DMS114 treated with DMSO at 0.1 percent for 48 hours (cell line): ENCODE measurements around the gene HOXB5.
A peak's percentile ranks its signal among the peaks of the same experiment; 100 is the strongest.

Experiments
- DNase-seq: peaks from one replicate; lab custom pipeline; 2025; ENCODE audit not compliant: unreplicated experiment; lab: John Stamatoyannopoulos, UW

HOXB5 gene

DNA sequence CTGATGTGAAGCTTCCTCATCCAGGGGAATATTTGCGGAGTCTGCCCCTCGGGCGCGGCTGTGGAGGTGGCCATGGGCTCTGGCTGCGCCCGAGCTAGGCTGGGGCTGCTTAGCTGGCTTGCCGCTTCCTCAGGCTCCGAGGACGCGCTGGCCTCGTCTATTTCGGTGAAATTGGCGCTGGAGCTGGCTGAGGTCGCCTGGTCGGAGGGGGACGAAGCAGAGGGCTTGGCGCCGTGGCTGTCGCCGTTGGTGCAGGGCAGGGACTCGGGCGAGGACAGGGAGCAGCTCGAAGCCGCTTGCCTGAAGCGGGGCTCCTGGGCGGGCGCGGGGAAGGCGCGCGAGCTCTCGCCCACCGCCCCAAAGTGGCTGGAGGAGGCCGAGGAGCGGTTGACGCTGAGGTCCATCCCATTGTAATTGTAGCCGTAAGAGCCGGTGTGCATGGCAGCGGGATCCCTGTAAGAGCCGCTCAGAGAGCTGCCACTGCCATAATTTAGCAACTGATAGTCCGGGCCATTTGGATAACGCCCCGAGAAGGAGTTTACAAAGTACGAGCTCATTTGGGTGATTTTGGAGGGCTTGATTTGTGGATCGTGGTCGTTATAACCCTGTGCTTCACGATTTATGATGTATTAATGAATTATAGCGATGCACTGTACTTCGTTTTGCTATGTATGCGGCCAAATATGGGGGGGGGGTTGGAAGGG, at the start of gene HOXB5:
Gene HOXB5, minus strand, starts transcription at position 654 of the 704 bp plus-strand sequence. Its CDS starts 97 bp downstream, at position 557.
- DNase-seq: peak; percentile 45

DNA sequence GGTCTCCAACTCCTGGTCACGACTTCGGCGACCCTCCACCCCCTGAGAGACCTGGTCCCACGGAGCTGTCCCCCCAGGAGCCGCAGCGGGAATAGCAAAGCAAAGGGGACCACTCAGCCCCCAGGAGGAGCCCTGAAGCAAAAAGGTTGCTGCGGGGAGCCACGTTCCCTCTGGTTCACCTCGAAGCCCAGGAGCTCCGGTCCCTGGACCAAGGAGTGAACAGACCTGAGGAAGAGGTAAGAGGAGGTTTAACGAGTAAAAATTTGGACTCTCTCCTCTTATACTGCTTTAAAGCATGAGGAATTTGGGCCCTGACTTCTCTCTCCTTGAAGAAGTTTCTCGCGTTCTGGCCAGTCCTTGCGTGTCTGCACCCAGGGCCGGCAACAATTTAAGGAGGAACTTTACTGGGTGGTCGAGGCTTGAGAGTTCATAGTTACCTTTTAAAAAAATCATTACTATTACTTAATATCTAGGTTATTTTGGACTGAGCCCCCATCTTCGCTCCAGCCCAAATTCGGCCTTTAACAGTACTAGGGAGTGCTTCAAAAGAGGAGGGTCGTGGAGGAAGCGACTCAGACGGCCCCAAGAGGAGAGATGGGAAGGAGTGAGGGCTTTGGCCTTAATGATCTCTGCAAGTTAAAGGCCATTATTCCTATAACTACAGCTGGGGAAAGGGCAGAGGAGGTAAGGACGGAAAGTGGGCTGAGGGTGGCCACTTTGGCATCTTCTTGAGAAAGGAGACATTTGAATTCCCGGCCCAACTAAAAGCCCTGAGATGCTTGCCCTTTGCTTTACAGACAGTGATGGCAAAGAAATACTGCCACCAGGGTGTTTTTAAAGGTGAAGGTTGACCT, 49.5 kb upstream of the HOXB5 start:
- no peak for DNase-seq

- no peak for DNase-seq
These were observed 48.7 kb upstream of the HOXB5 start for GRCh38 chr17:48642059-48642842.

- no peak for DNase-seq
These were observed 48.0 kb upstream of the HOXB5 start for GRCh38 chr17:48641541-48642058.

DNA sequence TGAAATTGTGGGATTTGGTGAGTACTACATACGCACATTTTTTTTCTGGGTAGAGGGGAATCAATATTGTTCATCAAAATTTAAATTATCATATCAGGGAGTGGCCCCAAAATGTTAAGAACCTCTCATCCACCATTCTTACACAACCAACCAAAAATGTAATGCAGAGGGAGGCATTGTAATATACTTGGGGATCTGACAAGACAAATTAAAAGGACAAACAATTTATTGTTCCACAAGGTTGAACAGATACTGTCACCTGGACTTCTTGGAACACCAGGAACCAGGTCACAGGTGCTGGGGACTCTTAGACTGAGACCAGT, 47.2 kb upstream of the HOXB5 start:
- no peak for DNase-seq

GRCh38 chr17:48639982-48640857, 46.6 kb upstream of the HOXB5 start:
- DNase-seq: no peak

- no peak for DNase-seq
These were observed 45.6 kb upstream of the HOXB5 start for GRCh38 chr17:48639136-48639535.

DNA sequence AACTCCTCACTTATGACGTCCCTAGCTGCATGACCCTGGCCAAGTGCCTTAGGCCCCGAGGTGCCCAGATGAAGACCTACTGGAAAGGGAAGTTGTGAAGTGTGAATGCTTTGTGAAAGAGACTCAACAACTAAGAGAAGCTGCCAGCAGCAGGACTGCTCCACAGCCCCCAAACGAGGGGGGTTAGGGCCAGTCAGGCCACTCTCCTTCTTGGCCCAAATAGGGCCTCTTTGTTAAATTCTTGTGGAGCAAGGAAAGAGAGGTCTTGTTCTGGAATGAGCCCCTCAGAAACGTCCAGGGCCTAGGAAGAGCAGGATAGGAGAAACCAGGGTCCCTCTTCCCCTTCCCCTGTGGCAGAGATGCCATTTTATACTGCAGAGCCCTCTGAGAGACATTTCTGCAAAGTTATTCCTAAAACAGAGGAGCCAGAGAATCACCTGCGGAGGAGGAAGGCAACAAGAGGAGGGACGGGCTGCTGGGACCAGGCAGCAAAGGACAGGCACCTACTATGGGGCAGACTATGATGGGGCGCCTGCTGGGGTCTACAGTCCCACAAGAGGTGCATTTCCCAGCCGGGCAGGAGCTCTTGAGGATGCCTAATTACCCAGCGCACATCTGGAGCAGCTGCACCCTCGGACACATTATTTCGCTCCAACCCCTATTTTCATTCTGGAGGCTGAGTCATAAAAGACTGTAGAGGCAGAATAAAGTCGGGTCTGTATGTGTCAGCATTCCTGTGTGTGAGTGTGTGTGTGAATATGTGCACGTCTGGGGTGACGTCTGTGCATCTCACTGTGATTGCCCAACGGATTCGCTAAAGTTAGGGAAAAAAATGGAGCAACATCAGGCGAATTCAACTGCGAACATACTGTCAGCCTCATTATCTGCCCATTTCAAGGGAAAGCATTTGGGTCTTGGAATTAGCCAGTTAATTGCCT, 44.0 kb upstream of the HOXB5 start:
- no peak for DNase-seq

- DNase-seq: no peak
These were observed 42.8 kb upstream of the HOXB5 start for GRCh38 chr17:48636177-48637018.

GRCh38 chr17:48634493-48635208, 41.1 kb upstream of the HOXB5 start:
- DNase-seq: no peak

- no peak for DNase-seq
These were observed 39.7 kb upstream of the HOXB5 start for GRCh38 chr17:48633266-48633677.

- no peak for DNase-seq
These were observed 39.1 kb upstream of the HOXB5 start for GRCh38 chr17:48632579-48633265.

DNA sequence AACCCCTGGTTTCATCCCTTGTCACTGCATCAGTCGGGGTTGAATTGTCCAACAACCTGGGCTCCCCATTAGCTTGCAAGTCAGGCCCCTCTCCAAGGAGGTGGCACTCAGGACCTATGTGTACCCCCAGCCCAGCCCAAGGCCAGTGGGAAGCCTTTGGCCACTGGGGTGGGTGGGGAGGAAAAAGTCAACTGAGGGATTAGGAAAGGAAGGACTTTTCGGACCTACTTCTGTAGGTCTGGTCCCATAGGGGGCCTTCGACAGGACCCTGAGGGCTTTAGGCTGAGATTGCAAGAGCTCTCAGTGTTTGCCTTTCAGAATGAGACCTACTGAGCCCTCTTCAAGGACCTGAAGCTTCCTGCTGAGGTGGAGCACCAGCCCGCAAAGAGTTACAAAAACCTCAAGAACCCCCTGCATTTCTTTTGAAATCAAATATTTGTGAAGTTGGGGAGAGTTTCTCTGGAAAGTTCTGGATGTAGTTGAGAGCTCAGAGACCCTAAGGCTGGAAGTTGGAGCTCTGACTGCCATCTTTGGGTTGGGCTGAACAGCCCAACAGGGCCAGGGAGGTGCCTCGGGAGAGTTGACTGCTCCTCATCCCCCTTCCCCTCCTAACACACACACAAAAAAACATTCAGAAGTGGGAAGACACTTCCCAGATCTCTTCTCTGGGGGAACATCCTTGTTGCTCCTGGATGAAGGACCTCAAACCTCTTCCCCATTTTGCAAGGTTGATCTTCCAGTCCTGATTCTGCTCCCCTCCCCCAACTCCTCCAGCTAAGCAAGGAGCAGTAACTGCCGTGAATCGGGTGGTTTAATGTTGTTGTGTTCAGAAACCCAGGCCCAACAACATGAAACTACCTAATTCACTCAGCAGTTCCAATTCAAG, 38.4 kb upstream of the HOXB5 start:
- DNase-seq: no peak

GRCh38 chr17:48630925-48631692, 37.5 kb upstream of the HOXB5 start:
- DNase-seq: no peak
